ENCODE results near the gene LHFPL6. TPM values are rescaled to one million over a fixed set of nuclear protein-coding genes. Genes with fewer than 3 reads are reported as not detected.

LHFPL6 gene
- total and polyA plus RNA-seq, 2 experiments from 2014 or later: 7.8 to 9.5 TPM

GRCh38 chr13:39330504-39330903, 272.5 kb downstream of the LHFPL6 start (continued):
- TF ChIP-seq REST (IDR thresholded peaks at IDR 0.05; ENCODE audit: unreplicated experiment): no peak
- no peak for TF ChIP-seq STAT1 (IDR thresholded peaks at IDR 0.05; ENCODE audit: unreplicated experiment)
- TF ChIP-seq CREB1 (CRISPR knock-in tag; IDR thresholded peaks at IDR 0.05; ENCODE audit: low read depth): no peak
- no peak for TF ChIP-seq EZH2phosphoT487 (IDR thresholded peaks at IDR 0.05; ENCODE audit: unreplicated experiment)
- TF ChIP-seq NANOG (IDR thresholded peaks at IDR 0.05; ENCODE audit: borderline replicate concordance): no peak
- TF ChIP-seq ZNF462 (CRISPR knock-in tag; IDR thresholded peaks at IDR 0.05): no peak

Measured in GM23338 (cell line).